Lung (tissue), 12 donors: ENCODE data around the gene XBP1. TPM values are rescaled to one million over a fixed set of nuclear protein-coding genes. Genes with fewer than 3 reads are reported as not detected.

Source experiments
- ATAC-seq: fragments of 200-7000 bp; cut with Tn5 transposase; one replicate; pipeline ENCODE4 v1.9.1; 2020; ENCODE audit warnings: moderate number of reproducible peaks; ENCODE audit not compliant: insufficient read depth, low FRiP score
- DNase-seq, 3 donors: peaks; one replicate each; pipeline ENCODE4 v3.0.0-alpha.2; 2013 to 2017
- H3K27ac ChIP-seq, 2 donors: one replicate each; pipeline ENCODE4 v1.5.1; 2013; ENCODE audit warnings: mild to moderate bottlenecking in 2 of 2, moderate library complexity in 2 of 2, control low read depth in 1 of 2, inconsistent platforms in 1 of 2, low read depth in 1 of 2, low read length in 1 of 2
- H3K27me3 ChIP-seq, 3 donors: one replicate each; pipeline ENCODE4 v1.5.1; 2013; ENCODE audit warnings: low read length in 2 of 3; ENCODE audit not compliant: control insufficient read depth in 3 of 3, insufficient read depth in 3 of 3
- H3K36me3 ChIP-seq, 4 donors: one replicate each; pipeline ENCODE4 v1.5.1; 2013; ENCODE audit warnings: low read length in 4 of 4, mild to moderate bottlenecking in 1 of 4, moderate library complexity in 1 of 4; ENCODE audit not compliant: control insufficient read depth in 4 of 4, insufficient read depth in 4 of 4
- H3K4me1 ChIP-seq, 5 donors: one replicate each; pipeline ENCODE4 v1.5.1; 2013; ENCODE audit warnings: low read length in 5 of 5, mild to moderate bottlenecking in 2 of 5, moderate library complexity in 1 of 5; ENCODE audit not compliant: control insufficient read depth in 5 of 5, insufficient read depth in 5 of 5
- H3K4me3 ChIP-seq: one replicate; pipeline ENCODE4 v1.5.1; 2013; ENCODE audit warnings: mild to moderate bottlenecking, control low read depth, moderate library complexity
- H3K9ac ChIP-seq, 2 donors: one replicate each; pipeline ENCODE4 v1.5.1; 2013; ENCODE audit warnings: low read length in 2 of 2, control low read depth in 1 of 2; ENCODE audit not compliant: insufficient read depth in 1 of 2
- H3K9me3 ChIP-seq, 4 donors: one replicate each; pipeline ENCODE4 v1.5.1; 2013; ENCODE audit warnings: low read length in 3 of 4, mild to moderate bottlenecking in 1 of 4, moderate library complexity in 1 of 4; ENCODE audit not compliant: control insufficient read depth in 4 of 4, insufficient read depth in 3 of 4
- WGBS, 2 donors: extraction: QIAGEN DNeasy Blood & Tissue Kit; methylation state at CpG; one replicate each; pipeline ENCODE4 v1.1.7; 2013; 5-methylcytosine and 5-hydroxymethylcytosine counted together
- polyA plus RNA-seq, 2 donors: library from polyadenylated mRNA; stranded (reverse); fragments of 200-250 nt; gene quantifications; one replicate each; pipeline ENCODE4 v1.2.1, GENCODE V29; 2013
- total RNA-seq, 2 donors: library from RNA; depleted of rRNA in 1 of 2; stranded (reverse); fragments of >200 nt in 1 of 2; gene quantifications; one replicate each; pipeline ENCODE4 v1.2.1, GENCODE V29; 2014 to 2021
- TF ChIP-seq, protein P1 (sequence below): IDR thresholded peaks from 2 replicates; pipeline ENCODE4 v1.5.1; 2012; ENCODE audit warnings: mild to moderate bottlenecking; ENCODE audit errors: control extremely low read depth, extremely low read depth
- donor health status: control.
- donor health status: control.
- donor health status: Bipolar disorder and iron deficiency.
- donor health status: healthy.
- donor health status: DM: yes; HTN: yes; CAD: no.

Gene XBP1
- total and polyA plus RNA-seq, 4 donors = 144 to 341 (median 311) TPM

DNA sequence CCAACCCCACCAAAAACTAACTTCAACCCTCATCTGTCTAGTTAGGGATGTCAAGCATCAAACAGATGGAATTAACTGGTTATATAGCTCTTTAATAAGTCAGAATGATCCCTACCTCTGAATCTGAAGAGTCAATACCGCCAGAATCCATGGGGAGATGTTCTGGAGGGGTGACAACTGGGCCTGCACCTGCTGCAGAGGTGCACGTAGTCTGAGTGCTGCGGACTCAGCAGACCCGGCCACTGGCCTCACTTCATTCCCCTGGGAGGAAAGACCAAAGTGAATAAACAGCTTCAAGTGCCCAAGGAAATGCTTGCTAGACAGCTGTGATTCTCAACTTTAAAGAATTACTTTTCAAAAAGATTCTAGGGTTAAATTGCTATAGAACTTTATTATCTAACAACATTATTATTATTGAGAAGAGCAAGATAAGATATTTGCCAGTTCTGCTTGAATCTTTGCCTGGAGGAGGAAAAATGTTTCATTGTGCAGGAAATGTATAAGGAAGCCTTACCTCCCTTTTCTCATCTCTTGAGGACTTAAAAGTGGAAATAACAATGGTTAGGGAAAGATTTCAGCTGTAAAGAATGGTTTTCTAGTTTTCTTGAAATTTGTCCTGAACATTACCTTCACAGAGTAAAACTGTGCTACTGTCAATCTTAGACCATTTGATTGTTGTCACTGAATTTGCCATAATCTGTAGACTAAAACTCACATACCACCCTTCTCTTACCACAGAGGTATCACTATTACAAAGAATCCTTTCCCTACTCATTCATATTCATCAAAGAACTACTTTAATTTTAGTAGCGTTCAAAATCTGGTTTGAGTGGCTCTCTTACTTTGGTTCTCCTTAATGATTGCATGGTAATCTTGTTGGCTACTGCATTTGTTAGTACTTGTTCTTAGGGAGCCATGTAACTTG is 4.2 kb downstream of the XBP1 start:
- H3K4me1 ChIP-seq = peaks cover 2 to 20% (median 4%) of the 10 kb centered on the region in 5 donors
- H3K4me3 ChIP-seq = no peak overlapping the region
- peak overlapping the region in 1 of 2 donors; percentile 47 for H3K27ac ChIP-seq
- WGBS, 2 donors = 69 to 83% methylated on average over 5 of the region's 5 CpGs
- TF ChIP-seq, protein P1, sequence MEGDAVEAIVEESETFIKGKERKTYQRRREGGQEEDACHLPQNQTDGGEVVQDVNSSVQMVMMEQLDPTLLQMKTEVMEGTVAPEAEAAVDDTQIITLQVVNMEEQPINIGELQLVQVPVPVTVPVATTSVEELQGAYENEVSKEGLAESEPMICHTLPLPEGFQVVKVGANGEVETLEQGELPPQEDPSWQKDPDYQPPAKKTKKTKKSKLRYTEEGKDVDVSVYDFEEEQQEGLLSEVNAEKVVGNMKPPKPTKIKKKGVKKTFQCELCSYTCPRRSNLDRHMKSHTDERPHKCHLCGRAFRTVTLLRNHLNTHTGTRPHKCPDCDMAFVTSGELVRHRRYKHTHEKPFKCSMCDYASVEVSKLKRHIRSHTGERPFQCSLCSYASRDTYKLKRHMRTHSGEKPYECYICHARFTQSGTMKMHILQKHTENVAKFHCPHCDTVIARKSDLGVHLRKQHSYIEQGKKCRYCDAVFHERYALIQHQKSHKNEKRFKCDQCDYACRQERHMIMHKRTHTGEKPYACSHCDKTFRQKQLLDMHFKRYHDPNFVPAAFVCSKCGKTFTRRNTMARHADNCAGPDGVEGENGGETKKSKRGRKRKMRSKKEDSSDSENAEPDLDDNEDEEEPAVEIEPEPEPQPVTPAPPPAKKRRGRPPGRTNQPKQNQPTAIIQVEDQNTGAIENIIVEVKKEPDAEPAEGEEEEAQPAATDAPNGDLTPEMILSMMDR = no peak
- no peaks in the 10 kb centered on the region for H3K27me3 ChIP-seq
- DNase-seq = no peak
- no peak for ATAC-seq
- peaks cover 20 to 42% (median 33%) of the 10 kb centered on the region in 4 donors for H3K36me3 ChIP-seq
- no peaks in the 10 kb centered on the region for H3K9me3 ChIP-seq
- H3K9ac ChIP-seq = peak overlapping the region in 1 of 2 donors; percentile 11

DNA sequence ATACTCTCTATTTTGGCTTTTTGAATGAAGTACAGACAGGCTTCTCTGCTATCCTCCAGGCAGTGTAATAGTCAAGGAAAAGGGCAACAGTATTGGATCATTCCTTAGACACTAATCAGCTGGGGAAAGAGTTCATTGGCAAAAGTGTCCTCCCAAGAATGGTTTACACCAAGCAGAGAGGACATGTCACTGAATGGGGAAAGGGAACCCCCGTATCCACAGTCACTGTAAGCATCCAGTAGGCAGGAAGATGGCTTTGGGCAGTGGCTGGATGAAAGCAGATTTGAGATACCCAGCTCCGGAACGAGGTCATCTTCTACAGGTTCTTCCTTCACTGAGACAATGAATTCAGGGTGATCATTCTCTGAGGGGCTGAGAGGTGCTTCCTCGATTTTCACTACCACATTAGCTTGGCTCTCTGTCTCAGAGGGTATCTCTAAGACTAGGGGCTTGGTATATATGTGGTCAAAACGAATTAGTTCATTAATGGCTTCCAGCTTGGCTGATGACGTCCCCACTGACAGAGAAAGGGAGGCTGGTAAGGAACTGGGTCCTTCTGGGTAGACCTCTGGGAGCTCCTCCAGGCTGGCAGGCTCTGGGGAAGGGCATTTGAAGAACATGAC is 5.2 kb downstream of the XBP1 start:
- Histone ChIP-seq H3K27ac (peak overlapping the region in 1 of 2 donors; percentile 33), H3K27me3 (no peaks in the 10 kb centered on the region), H3K36me3 (peaks cover 23 to 42% (median 33%) of the 10 kb centered on the region in 4 donors), H3K9ac (peak overlapping the region in 1 of 2 donors; percentile 9), H3K4me1 (peaks cover 3 to 20% (median 4%) of the 10 kb centered on the region in 5 donors), H3K9me3 (no peaks in the 10 kb centered on the region), H3K4me3 (no peak overlapping the region)
- 66 to 76% methylated on average over 6 of the region's 6 CpGs for WGBS, 2 donors
- TF ChIP-seq, protein P1 = no peak
- ATAC-seq (no peak), DNase-seq (no peak)

DNA sequence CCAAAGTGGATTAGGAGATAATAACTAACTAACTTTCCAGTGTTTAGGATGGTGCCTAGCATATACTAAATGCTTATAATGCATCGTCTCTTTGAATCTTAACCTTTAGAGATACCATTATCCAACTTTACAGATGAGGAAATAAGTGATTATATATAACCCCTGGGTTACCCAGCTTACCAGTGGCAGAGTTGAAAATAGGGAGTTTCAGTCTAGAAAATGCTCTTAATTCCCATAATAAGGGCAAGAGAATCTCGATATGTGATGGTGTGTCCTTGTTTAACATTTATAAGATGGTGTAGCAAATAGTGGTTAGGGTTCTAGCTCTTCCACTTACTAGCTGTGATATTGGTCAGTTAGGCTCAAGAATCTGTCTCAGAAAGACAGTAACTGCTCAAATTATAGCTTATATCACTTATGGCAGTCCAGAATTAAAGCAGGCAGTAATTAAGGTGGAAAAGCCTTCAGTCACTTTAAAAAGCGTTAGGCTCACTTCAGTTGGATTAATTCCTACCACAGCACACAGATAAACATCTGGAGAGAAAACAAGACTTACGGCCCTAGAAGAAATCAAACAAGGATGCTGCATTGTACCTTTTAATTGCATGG is 6.3 kb downstream of the XBP1 start:
- WGBS, 2 donors = 79 to 81% methylated on average over 4 of the region's 4 CpGs
- ATAC-seq (no peak), DNase-seq (no peak)
- TF ChIP-seq, protein P1 = no peak
- no peaks in the 10 kb centered on the region for H3K27me3 ChIP-seq
- H3K4me1 ChIP-seq = peaks cover 3 to 20% (median 4%) of the 10 kb centered on the region in 5 donors
- no peak overlapping the region for H3K27ac ChIP-seq
- no peaks in the 10 kb centered on the region for H3K9me3 ChIP-seq
- no peak overlapping the region for H3K4me3 ChIP-seq
- H3K9ac ChIP-seq = no peak overlapping the region
- H3K36me3 ChIP-seq = peaks cover 25 to 42% (median 35%) of the 10 kb centered on the region in 4 donors
